Osteocyte (in vitro differentiated cells): ENCODE data around the gene CDH7. TPM values are rescaled to one million over a fixed set of nuclear protein-coding genes. Genes with fewer than 3 reads are reported as not detected.

Experiments used
- DNase-seq: peaks from one replicate; pipeline ENCODE4 v3.0.0; 2021; ENCODE audit warnings: mixed read lengths; ENCODE audit not compliant: unreplicated experiment; ENCODE audit errors: extremely low spot score
- H3K27ac Mint-ChIP-seq: one replicate; pipeline ENCODE4 v1.8.0; 2021; ENCODE audit warnings: mild to moderate bottlenecking, mixed read lengths; ENCODE audit not compliant: unreplicated experiment
- H3K27me3 Mint-ChIP-seq: one replicate; pipeline ENCODE4 v1.8.0; 2021; ENCODE audit warnings: mixed read lengths; ENCODE audit not compliant: unreplicated experiment
- H3K36me3 Mint-ChIP-seq: one replicate; pipeline ENCODE4 v1.8.0; 2021; ENCODE audit warnings: mixed read lengths; ENCODE audit not compliant: unreplicated experiment
- H3K4me1 Mint-ChIP-seq: one replicate; pipeline ENCODE4 v1.8.0; 2021; ENCODE audit warnings: mixed read lengths; ENCODE audit not compliant: unreplicated experiment
- H3K4me3 Mint-ChIP-seq: one replicate; pipeline ENCODE4 v1.8.0; 2021; ENCODE audit warnings: mild to moderate bottlenecking, moderate library complexity, mixed read lengths; ENCODE audit not compliant: unreplicated experiment
- H3K9me3 Mint-ChIP-seq: one replicate; pipeline ENCODE4 v1.8.0; 2021; ENCODE audit warnings: mixed read lengths; ENCODE audit not compliant: unreplicated experiment
- total RNA-seq: library from RNA; stranded (reverse); gene quantifications from 2 replicates; pipeline ENCODE4 v1.2.1, GENCODE V29; 2021
- TF ChIP-seq, protein P1 (sequence below): fragments of 200-600 bp; sonication (generic); IDR thresholded peaks from 2 replicates; pipeline ENCODE4 v1.5.0; 2021; ENCODE audit warnings: antibody characterized with exemption, mild to moderate bottlenecking, moderate library complexity

Gene CDH7
- total RNA-seq, 1 donor from 2014 or later, result not detected

DNA sequence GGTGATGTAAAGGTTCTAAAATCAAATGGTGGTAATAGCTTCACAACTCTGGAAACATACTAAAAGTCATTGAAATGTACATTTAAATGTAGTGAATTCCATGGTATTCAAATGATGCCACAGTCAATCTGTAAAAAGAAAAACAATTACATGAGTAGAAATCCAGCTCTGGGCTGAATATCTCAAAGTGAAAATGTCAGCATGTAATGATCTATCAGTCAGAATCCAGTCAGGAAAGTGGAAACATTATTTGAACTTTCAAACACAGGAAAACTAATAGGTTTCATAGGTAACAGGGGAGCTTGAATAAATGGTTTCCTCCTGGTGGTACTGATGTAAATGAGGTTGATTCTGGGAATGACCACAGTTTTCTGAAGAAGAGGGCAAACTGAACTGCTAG, 186.4 kb downstream of the CDH7 start:
- no peak overlapping the region for H3K4me3 Mint-ChIP-seq
- peaks cover 5% of the 10 kb centered on the region for H3K9me3 Mint-ChIP-seq
- H3K36me3 Mint-ChIP-seq, result no peaks in the 10 kb centered on the region
- TF ChIP-seq, protein P1, sequence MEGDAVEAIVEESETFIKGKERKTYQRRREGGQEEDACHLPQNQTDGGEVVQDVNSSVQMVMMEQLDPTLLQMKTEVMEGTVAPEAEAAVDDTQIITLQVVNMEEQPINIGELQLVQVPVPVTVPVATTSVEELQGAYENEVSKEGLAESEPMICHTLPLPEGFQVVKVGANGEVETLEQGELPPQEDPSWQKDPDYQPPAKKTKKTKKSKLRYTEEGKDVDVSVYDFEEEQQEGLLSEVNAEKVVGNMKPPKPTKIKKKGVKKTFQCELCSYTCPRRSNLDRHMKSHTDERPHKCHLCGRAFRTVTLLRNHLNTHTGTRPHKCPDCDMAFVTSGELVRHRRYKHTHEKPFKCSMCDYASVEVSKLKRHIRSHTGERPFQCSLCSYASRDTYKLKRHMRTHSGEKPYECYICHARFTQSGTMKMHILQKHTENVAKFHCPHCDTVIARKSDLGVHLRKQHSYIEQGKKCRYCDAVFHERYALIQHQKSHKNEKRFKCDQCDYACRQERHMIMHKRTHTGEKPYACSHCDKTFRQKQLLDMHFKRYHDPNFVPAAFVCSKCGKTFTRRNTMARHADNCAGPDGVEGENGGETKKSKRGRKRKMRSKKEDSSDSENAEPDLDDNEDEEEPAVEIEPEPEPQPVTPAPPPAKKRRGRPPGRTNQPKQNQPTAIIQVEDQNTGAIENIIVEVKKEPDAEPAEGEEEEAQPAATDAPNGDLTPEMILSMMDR, result no peak
- DNase-seq, result no peak
- H3K27ac Mint-ChIP-seq, result no peak overlapping the region
- peaks cover 2% of the 10 kb centered on the region for H3K27me3 Mint-ChIP-seq
- H3K4me1 Mint-ChIP-seq, result no peaks in the 10 kb centered on the region

DNA sequence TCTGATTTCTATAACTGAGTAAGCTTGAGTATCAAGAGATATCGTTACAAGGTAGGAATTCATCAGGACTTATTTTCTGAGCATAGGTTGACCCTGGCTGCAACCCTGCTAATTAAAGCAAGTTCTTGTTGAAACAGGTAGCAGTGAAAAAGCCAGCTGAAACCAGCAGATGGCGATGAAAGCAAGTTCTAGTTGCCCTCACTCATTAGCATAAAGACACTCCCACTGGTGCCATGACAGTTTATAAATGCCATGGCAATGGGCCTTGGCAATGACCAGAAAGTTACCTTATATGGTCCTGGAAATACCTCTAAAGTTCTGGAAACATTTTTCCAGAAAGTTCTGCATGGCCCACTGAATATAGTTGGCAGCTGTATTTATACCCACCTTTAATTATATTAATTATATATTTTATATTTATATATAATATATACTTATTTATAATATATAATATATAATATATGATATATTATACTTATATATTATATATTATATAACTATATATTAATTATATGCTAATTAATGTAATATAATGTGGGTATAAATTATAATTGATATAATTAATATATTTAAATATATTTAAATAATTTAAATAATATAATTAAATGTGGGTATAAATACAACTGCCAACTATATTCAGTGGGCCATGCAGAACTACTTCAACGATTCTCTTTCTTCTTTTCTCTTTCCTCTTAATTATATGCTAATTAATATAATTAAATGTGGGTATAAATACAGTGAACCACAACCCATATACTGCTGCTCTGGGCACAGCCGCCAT, 188.0 kb downstream of the CDH7 start:
- DNase-seq, result no peak
- H3K4me1 Mint-ChIP-seq, result no peaks in the 10 kb centered on the region
- H3K36me3 Mint-ChIP-seq, result no peaks in the 10 kb centered on the region
- no peaks in the 10 kb centered on the region for H3K9me3 Mint-ChIP-seq
- TF ChIP-seq, protein P1, result peak; percentile 38
- H3K4me3 Mint-ChIP-seq, result no peak overlapping the region
- H3K27ac Mint-ChIP-seq, result no peak overlapping the region
- no peaks in the 10 kb centered on the region for H3K27me3 Mint-ChIP-seq
